H1 (cell line): ENCODE data around the gene METRN. TPM values are rescaled to one million over a fixed set of nuclear protein-coding genes. Genes with fewer than 3 reads are reported as not detected.

Experiments used
- CTBP2 ChIP-seq: IDR thresholded peaks from 2 replicates; pipeline ENCODE4 v1.7.0; 2011; ENCODE audit warnings: borderline replicate concordance, mild to moderate bottlenecking, moderate library complexity, mixed read lengths, low read length; ENCODE audit not compliant: insufficient read depth, insufficient read length
- FOSL1 ChIP-seq: IDR thresholded peaks from 2 replicates; pipeline ENCODE4 v1.6.1; 2011; ENCODE audit warnings: mild to moderate bottlenecking, low read depth, low read length, moderate library complexity; ENCODE audit not compliant: insufficient read depth
- RBBP5 ChIP-seq: IDR thresholded peaks from 2 replicates; pipeline ENCODE4 v1.7.1; 2012; ENCODE audit warnings: low read depth, mild to moderate bottlenecking, inconsistent platforms, low read length, moderate library complexity, borderline replicate concordance
- YY1 ChIP-seq: IDR thresholded peaks from 2 replicates; pipeline ENCODE4 v1.6.1; 2011; ENCODE audit warnings: low read depth, mild to moderate bottlenecking, low read length
- polyA plus RNA-seq, 7 experiments: library from polyadenylated mRNA; depleted of rRNA in 3 of 7; stranded (reverse) in 5 of 7; unstranded in 2 of 7; fragments of >200 nt in 5 of 7; fragments of 200-250 nt in 2 of 7; gene quantifications; 1 replicate in 5 of 7; 2 replicates in 1 of 7; 4 replicates in 1 of 7; pipeline versions ENCODE4 v1.2.1 to v1.2.3, GENCODE V29; 2011 to 2013; ENCODE audit warnings: missing spikeins in 2 of 7, mixed read lengths in 2 of 7
- total RNA-seq: library from RNA; stranded (reverse); fragmentation: NEBNext Ultra II Directional; extraction: Animal tissue kit (Norgen Biotek cat#: 25700); gene quantifications from 2 replicates; pipeline ENCODE4 v1.2.1, GENCODE V29; 2021

Gene METRN
- total and polyA plus RNA-seq, 2 of the 8 experiments (the other 6 are each of a cell fraction or from before 2014, with no cell fraction given): 18.7 to 25.8 TPM

DNA sequence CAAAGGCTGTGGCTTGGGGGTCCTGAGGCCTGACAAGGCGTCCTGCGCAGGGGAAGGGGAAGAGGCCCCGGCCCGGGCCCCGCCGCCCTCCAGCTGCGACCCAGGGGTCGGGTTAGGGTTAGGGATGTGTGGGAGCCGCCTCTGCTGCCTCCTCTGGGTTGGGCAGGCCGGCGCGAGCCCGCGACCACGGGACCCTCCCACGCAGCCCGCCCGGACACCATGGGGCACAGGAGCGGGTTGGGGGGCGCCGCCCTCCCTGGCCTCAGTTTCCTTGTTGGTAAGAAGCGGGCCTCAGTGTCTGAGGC, 25.5 kb downstream of the METRN start (continued):
- 0 out of 2 replicates have a peak, but pooled peaks have one; percentile 20 for TF ChIP-seq RBBP5
- no peak for TF ChIP-seq FOSL1
- TF ChIP-seq YY1: no peak
- TF ChIP-seq CTBP2: no peak
